IMR-90 (cell line): ENCODE results near the gene ALOXE3. TPM values are rescaled to one million over a fixed set of nuclear protein-coding genes. Genes with fewer than 3 reads are reported as not detected.

Source experiments
- ATAC-seq: fragments of 200-7000 bp; cut with Tn5 transposase; 2 replicates; pipeline ENCODE4 v1.9.1; 2020; ENCODE audit warnings: low read depth, mild to moderate bottlenecking, moderate library complexity
- BruUV-seq: library from RNA; stranded (reverse); fragments of 400-500 nt; replicated peaks from 2 replicates; lab custom pipeline; 2021; lab: Mats Ljungman, UMichigan
- CTCF ChIA-PET: fragments of 300-600 bp; formaldehyde crosslinking; extraction: SDS; loops from one replicate; lab custom pipeline; 2021; ENCODE audit warnings: antibody characterized with exemption; lab: Yijun Ruan, JAX
- POLR2A ChIA-PET: fragments of 300-600 bp; sonication (Branson Sonifier 250); formaldehyde crosslinking; loops from one replicate; lab custom pipeline; 2022; ENCODE audit warnings: antibody characterized with exemption; ENCODE audit not compliant: unreplicated experiment; lab: Charles Lee
- DNase-seq: peaks from one replicate; pipeline ENCODE4 v3.0.0; 2013
- H2AFZ ChIP-seq: replicated peaks from 2 replicates; pipeline ENCODE3; 2013; ENCODE audit warnings: low read length, mild to moderate bottlenecking; ENCODE audit not compliant: poor library complexity
- H2AK5ac ChIP-seq: 2 replicates; pipeline ENCODE4 v1.6.1; 2013; ENCODE audit warnings: low read depth, low read length, inconsistent platforms
- H2AK9ac ChIP-seq: replicated peaks from 2 replicates; pipeline ENCODE3; 2013; ENCODE audit warnings: mild to moderate bottlenecking, low read depth, low read length, moderate library complexity; ENCODE audit not compliant: poor library complexity
- H2BK120ac ChIP-seq: 2 replicates; pipeline ENCODE4 v1.6.1; 2013; ENCODE audit warnings: low read depth, low read length, inconsistent platforms
- H2BK15ac ChIP-seq: 3 replicates; pipeline ENCODE4 v1.6.1; 2013; ENCODE audit warnings: low read depth, low read length, inconsistent platforms
- H2BK20ac ChIP-seq: 2 replicates; pipeline ENCODE4 v1.6.1; 2013; ENCODE audit warnings: low read depth, mild to moderate bottlenecking, inconsistent platforms, low read length, moderate library complexity
- H2BK5ac ChIP-seq: 2 replicates; pipeline ENCODE4 v1.6.1; 2013; ENCODE audit warnings: mild to moderate bottlenecking, low read depth, low read length, inconsistent platforms; ENCODE audit not compliant: poor library complexity, severe bottlenecking
- H3K14ac ChIP-seq: replicated peaks from 2 replicates; pipeline ENCODE4 v1.6.1; 2013; ENCODE audit warnings: low read depth, low read length, inconsistent platforms
- H3K18ac ChIP-seq: 2 replicates; pipeline ENCODE4 v1.6.1; 2013; ENCODE audit warnings: low read depth, low read length, control low read depth
- H3K23ac ChIP-seq: 2 replicates; pipeline ENCODE4 v1.6.1; 2013; ENCODE audit warnings: low read depth, low read length, inconsistent platforms
- H3K27ac ChIP-seq: 2 replicates; pipeline ENCODE4 v1.5.1; 2013; ENCODE audit warnings: mild to moderate bottlenecking, control low read depth, low read length; ENCODE audit not compliant: insufficient read depth
- H3K27me3 ChIP-seq: 2 replicates; pipeline ENCODE4 v1.6.1; 2013; ENCODE audit warnings: low read length; ENCODE audit not compliant: control insufficient read depth, insufficient read depth
- H3K36me3 ChIP-seq: 2 replicates; pipeline ENCODE4 v1.6.1; 2013; ENCODE audit warnings: low read length, mixed read lengths; ENCODE audit not compliant: control insufficient read depth, insufficient read depth
- H3K4ac ChIP-seq: 2 replicates; pipeline ENCODE4 v1.6.1; 2013; ENCODE audit warnings: low read depth, low read length, inconsistent platforms
- H3K4me1 ChIP-seq: 2 replicates; pipeline ENCODE4 v1.6.1; 2013; ENCODE audit warnings: low read length, mixed read lengths; ENCODE audit not compliant: control insufficient read depth, insufficient read depth
- H3K4me2 ChIP-seq: 2 replicates; pipeline ENCODE4 v1.6.1; 2013; ENCODE audit warnings: low read depth, mild to moderate bottlenecking, control low read depth, low read length, moderate library complexity
- H3K4me3 ChIP-seq: 2 replicates; pipeline ENCODE4 v1.5.1; 2013; ENCODE audit warnings: low read depth, mild to moderate bottlenecking, control low read depth, low read length, moderate library complexity; ENCODE audit not compliant: insufficient read depth
- H3K56ac ChIP-seq: 2 replicates; pipeline ENCODE4 v1.6.1; 2013; ENCODE audit warnings: low read length, inconsistent platforms; ENCODE audit not compliant: insufficient read depth; ENCODE audit errors: extremely low read depth
- H3K79me1 ChIP-seq, 2 experiments: 2 replicates each; pipeline ENCODE4 v1.6.1; 2013; ENCODE audit warnings: low read length in 2 of 2, inconsistent platforms in 1 of 2, low read depth in 1 of 2
- H3K9ac ChIP-seq: 2 replicates; pipeline ENCODE4 v1.6.1; 2013; ENCODE audit warnings: low read depth, low read length, control low read depth
- H3K9me1 ChIP-seq: 2 replicates; pipeline ENCODE4 v1.6.1; 2013; ENCODE audit warnings: low read length, inconsistent platforms; ENCODE audit not compliant: insufficient read depth
- H3K9me3 ChIP-seq: 2 replicates; pipeline ENCODE4 v1.6.1; 2013; ENCODE audit warnings: low read length; ENCODE audit not compliant: control insufficient read depth, insufficient read depth
- H4K20me1 ChIP-seq: 2 replicates; pipeline ENCODE4 v1.6.1; 2013; ENCODE audit warnings: low read length, inconsistent platforms; ENCODE audit not compliant: insufficient read depth
- H4K5ac ChIP-seq: 2 replicates; pipeline ENCODE4 v1.6.1; 2013; ENCODE audit warnings: mild to moderate bottlenecking, low read depth, low read length, control low read depth
- H4K8ac ChIP-seq, 2 experiments: 2 replicates each; pipeline ENCODE4 v1.6.1; 2013; ENCODE audit warnings: low read depth in 2 of 2, low read length in 2 of 2, control low read depth in 1 of 2, inconsistent platforms in 1 of 2
- H4K91ac ChIP-seq: 2 replicates; pipeline ENCODE4 v1.6.1; 2013; ENCODE audit warnings: low read depth, low read length, inconsistent platforms; ENCODE audit not compliant: insufficient read depth
- BHLHE40 ChIP-seq: fragments of 150-350 bp; IDR thresholded peaks from 2 replicates; pipeline ENCODE4 v1.6.1; 2016; ENCODE audit warnings: mild to moderate bottlenecking, low read depth, low read length
- CEBPB ChIP-seq: IDR thresholded peaks from 2 replicates; pipeline ENCODE4 v1.6.1; 2012; ENCODE audit warnings: low read depth, low read length, improper control_type of control experiment
- CHD1 ChIP-seq: IDR thresholded peaks from 2 replicates; pipeline ENCODE4 v1.6.1; 2012; ENCODE audit warnings: low read depth, low read length, improper control_type of control experiment
- FOS ChIP-seq: fragments of 150-350 bp; IDR thresholded peaks from 2 replicates; pipeline ENCODE4 v1.6.1; 2016; ENCODE audit warnings: low read depth, low read length
- MAFK ChIP-seq: IDR thresholded peaks from 2 replicates; pipeline ENCODE4 v1.6.1; 2012; ENCODE audit warnings: low read depth, low read length, improper control_type of control experiment
- MAZ ChIP-seq: IDR thresholded peaks from 2 replicates; pipeline ENCODE4 v1.6.1; 2012; ENCODE audit warnings: low read depth, mild to moderate bottlenecking, low read length, improper control_type of control experiment, moderate library complexity, borderline replicate concordance
- NFE2L2 ChIP-seq: fragments of 150-350 bp; IDR thresholded peaks from 2 replicates; pipeline ENCODE4 v1.6.1; 2016; ENCODE audit warnings: low read depth, mild to moderate bottlenecking, low read length
- POLR2A ChIP-seq: IDR thresholded peaks from 2 replicates; pipeline ENCODE4 v1.6.1; 2012; ENCODE audit warnings: mild to moderate bottlenecking, low read depth, low read length
- RCOR1 ChIP-seq: IDR thresholded peaks from 2 replicates; pipeline ENCODE4 v1.6.1; 2012; ENCODE audit warnings: mild to moderate bottlenecking, low read length, improper control_type of control experiment; ENCODE audit not compliant: insufficient replicate concordance
- RFX5 ChIP-seq: IDR thresholded peaks from 2 replicates; pipeline ENCODE4 v1.8.0; 2012; ENCODE audit warnings: low read depth, mild to moderate bottlenecking, low read length, moderate library complexity
- WGBS, 2 experiments: methylation state at CpG; one replicate each; pipeline versions ENCODE4 v1.1.5 to v1.1.7; 2013; ENCODE audit warnings: missing lambda C conversion rate in 2 of 2; ENCODE audit not compliant: insufficient read length in 1 of 2; ENCODE audit errors: extremely low coverage in 2 of 2; 5-methylcytosine and 5-hydroxymethylcytosine counted together
- dilution Hi-C: fragments of 300-500 bp; cut with HindIII; formaldehyde crosslinking; loops from one replicate; pipeline ENCODE4 v1.14.3; 2018; ENCODE audit warnings: low sequenced_read_pairs; ENCODE audit not compliant: unreplicated experiment
- in situ Hi-C: fragments of 300-500 bp; cut with MboI; formaldehyde crosslinking; loops from 3 replicates; pipeline ENCODE4 v1.14.3; 2019; ENCODE audit warnings: low sequenced_read_pairs, inconsistent platforms, mixed read lengths
- intact Hi-C: fragments of 100-400 bp; cut with micrococcal nuclease; formaldehyde crosslinking; loops from 2 replicates; pipeline ENCODE4 v1.10.0; 2022
- polyA plus RNA-seq, 3 experiments: library from polyadenylated mRNA; depleted of rRNA; stranded (reverse); fragments of >200 nt; gene quantifications; 2 replicates each; pipeline ENCODE4 v1.2.3, GENCODE V29; 2012; ENCODE audit warnings: low replicate concordance in 1 of 3
- total RNA-seq: library from RNA; depleted of rRNA; stranded (reverse); fragments of >200 nt; gene quantifications from 2 replicates; pipeline ENCODE4 v1.2.3, GENCODE V29; 2012
- TF ChIP-seq, protein P1 (sequence below): fragments of 150-350 bp; IDR thresholded peaks from 2 replicates; pipeline ENCODE4 v1.6.1; 2016; ENCODE audit warnings: low read depth, mild to moderate bottlenecking, low read length, moderate library complexity, borderline replicate concordance
- TF ChIP-seq, protein P2 (sequence below): fragments of 150-350 bp; IDR thresholded peaks from 2 replicates; pipeline ENCODE4 v1.6.1; 2017; ENCODE audit warnings: mild to moderate bottlenecking, antibody characterized with exemption, low read length, low read depth

Gene ALOXE3
- total and polyA plus RNA-seq, 2 of the 4 experiments (the other 2 are of a cell fraction) = under 0.01 to 0.26 TPM

DNA sequence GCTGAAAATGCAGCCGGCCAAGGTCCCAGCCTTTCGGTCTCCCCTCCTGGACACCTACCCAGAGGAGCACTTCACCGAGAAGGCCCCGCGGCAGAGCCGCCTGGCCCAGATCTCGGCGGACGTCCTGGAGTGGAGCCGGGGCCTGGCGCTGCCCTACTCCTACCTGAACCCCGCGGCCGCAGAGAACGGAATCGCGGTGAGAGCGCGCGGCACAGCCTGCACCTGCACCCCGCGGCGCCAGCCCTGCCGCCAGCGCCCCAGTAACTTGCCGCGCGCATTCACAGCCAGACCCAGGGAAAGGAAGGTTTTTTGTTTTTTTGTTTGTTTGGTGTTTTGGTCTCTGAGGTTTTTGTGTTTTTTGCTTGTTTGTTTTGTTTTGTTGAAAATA is 46.0 kb downstream of the ALOXE3 start:
- no peak overlapping the region for H3K23ac ChIP-seq
- no peak overlapping the region for H2AK5ac ChIP-seq
- in situ Hi-C loops (loop anchor here (5.0 kb wide), 1 partner anchor 45 kb away; the partner anchor contains the start of gene ALOXE3), dilution Hi-C loops (no loop called here), intact Hi-C loops (no loop called here)
- no peaks in the 10 kb centered on the region for H3K9me1 ChIP-seq
- 0% methylated on average over 6 of the region's 28 CpGs; no CpG with 5 or more reads in 1 of the 2 experiments for WGBS, 2 experiments
- no peak overlapping the region for H2BK15ac ChIP-seq
- no peak overlapping the region for H3K4me3 ChIP-seq
- H3K9ac ChIP-seq = no peak overlapping the region
- no peak overlapping the region for H3K14ac ChIP-seq
- H2AK9ac ChIP-seq = no peak overlapping the region
- H4K5ac ChIP-seq = no peak overlapping the region
- no peak overlapping the region for H2AFZ ChIP-seq
- H3K36me3 ChIP-seq = no peaks in the 10 kb centered on the region
- H3K4ac ChIP-seq = no peak overlapping the region
- no peaks in the 10 kb centered on the region for H3K4me1 ChIP-seq
- DNase-seq = no peak
- BruUV-seq = no TSS peak
- no peak overlapping the region for H3K56ac ChIP-seq
- H3K27me3 ChIP-seq = peaks cover 88% of the 10 kb centered on the region
- no peak overlapping the region for H2BK120ac ChIP-seq
- ATAC-seq = no peak
- H3K27ac ChIP-seq = no peak overlapping the region
- H2BK20ac ChIP-seq = no peak overlapping the region
- no peaks in the 10 kb centered on the region for H3K9me3 ChIP-seq
- no peak overlapping the region for H3K18ac ChIP-seq
- TF ChIP-seq CEBPB (no peak), CHD1 (no peak), FOS (no peak), BHLHE40 (no peak), MAFK (no peak), POLR2A (no peak), MAZ (no peak), NFE2L2 (no peak), RCOR1 (no peak), RFX5 (no peak)
- TF ChIP-seq, protein P1, sequence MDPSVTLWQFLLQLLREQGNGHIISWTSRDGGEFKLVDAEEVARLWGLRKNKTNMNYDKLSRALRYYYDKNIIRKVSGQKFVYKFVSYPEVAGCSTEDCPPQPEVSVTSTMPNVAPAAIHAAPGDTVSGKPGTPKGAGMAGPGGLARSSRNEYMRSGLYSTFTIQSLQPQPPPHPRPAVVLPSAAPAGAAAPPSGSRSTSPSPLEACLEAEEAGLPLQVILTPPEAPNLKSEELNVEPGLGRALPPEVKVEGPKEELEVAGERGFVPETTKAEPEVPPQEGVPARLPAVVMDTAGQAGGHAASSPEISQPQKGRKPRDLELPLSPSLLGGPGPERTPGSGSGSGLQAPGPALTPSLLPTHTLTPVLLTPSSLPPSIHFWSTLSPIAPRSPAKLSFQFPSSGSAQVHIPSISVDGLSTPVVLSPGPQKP = no peak
- TF ChIP-seq, protein P2, sequence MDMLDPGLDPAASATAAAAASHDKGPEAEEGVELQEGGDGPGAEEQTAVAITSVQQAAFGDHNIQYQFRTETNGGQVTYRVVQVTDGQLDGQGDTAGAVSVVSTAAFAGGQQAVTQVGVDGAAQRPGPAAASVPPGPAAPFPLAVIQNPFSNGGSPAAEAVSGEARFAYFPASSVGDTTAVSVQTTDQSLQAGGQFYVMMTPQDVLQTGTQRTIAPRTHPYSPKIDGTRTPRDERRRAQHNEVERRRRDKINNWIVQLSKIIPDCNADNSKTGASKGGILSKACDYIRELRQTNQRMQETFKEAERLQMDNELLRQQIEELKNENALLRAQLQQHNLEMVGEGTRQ = no peak
- CTCF ChIA-PET = no interaction called here
- no peaks in the 10 kb centered on the region for H4K20me1 ChIP-seq
- no peak overlapping the region for H3K4me2 ChIP-seq
- no peak overlapping the region for H2BK5ac ChIP-seq
- POLR2A ChIA-PET = no interaction called here
- no peaks in the 10 kb centered on the region for H3K79me1 ChIP-seq
- H4K91ac ChIP-seq = no peak overlapping the region
- H4K8ac ChIP-seq = no peak overlapping the region
